GM12864 (cell line): ENCODE results near the gene PSMA6.
A peak's percentile ranks its signal among the peaks of the same experiment; 100 is the strongest.

Experiments
- DNase-seq: peaks from one replicate; pipeline ENCODE4 v3.0.0-alpha.2; 2011; ENCODE audit warnings: low read depth
- H3K4me3 ChIP-seq: 2 replicates; pipeline ENCODE4 v1.5.1; 2011; ENCODE audit warnings: mild to moderate bottlenecking, low read depth, low read length, control low read depth
- TF ChIP-seq, protein P1 (sequence below): IDR thresholded peaks from 2 replicates; pipeline ENCODE4 v1.5.1; 2011; ENCODE audit warnings: low read depth, mild to moderate bottlenecking, moderate library complexity, low read length, control low read depth, inconsistent platforms; ENCODE audit errors: missing control alignments

Gene PSMA6

DNA sequence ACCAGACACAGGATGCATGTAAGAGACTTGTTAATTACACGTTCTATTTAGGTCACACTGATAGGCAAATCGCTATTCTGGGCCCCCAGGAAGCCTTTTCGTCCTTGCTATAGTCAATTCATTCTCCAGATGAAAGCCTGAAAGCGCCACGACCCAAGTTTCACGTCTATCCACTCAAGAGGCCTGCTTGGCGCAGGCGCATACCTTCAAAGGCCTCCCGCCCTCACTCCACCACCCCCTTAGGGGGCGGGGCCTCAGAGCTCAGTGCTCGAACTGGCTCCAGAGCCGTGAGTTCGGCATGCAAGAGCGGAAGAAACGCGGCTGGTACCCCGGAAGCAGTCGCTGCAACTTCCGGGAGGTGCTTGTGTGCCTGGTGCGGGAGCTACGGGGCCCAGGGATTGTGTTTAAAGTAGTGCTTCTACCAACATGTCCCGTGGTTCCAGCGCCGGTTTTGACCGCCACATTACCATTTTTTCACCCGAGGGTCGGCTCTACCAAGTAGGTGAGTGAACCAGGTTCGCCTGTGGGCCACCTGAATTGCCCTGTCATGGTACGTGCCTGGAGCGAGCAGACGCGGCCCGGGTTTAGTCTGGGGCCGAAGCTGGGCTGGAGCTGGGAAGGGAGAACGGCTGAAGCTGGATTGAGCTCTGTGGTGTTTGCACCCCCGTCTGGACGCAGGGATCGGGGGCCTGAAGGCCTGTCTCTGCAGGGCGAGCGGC lies at the start of gene PSMA6:
Gene PSMA6, plus strand, starts transcription at position 332 of the 719 bp plus-strand sequence. Its CDS starts 95 bp downstream, at position 427.
- peak within 1 kb of the TSS; percentile 92 for H3K4me3 ChIP-seq
- TF ChIP-seq, protein P1, sequence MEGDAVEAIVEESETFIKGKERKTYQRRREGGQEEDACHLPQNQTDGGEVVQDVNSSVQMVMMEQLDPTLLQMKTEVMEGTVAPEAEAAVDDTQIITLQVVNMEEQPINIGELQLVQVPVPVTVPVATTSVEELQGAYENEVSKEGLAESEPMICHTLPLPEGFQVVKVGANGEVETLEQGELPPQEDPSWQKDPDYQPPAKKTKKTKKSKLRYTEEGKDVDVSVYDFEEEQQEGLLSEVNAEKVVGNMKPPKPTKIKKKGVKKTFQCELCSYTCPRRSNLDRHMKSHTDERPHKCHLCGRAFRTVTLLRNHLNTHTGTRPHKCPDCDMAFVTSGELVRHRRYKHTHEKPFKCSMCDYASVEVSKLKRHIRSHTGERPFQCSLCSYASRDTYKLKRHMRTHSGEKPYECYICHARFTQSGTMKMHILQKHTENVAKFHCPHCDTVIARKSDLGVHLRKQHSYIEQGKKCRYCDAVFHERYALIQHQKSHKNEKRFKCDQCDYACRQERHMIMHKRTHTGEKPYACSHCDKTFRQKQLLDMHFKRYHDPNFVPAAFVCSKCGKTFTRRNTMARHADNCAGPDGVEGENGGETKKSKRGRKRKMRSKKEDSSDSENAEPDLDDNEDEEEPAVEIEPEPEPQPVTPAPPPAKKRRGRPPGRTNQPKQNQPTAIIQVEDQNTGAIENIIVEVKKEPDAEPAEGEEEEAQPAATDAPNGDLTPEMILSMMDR = no peak
- DNase-seq = peak; percentile 99

DNA sequence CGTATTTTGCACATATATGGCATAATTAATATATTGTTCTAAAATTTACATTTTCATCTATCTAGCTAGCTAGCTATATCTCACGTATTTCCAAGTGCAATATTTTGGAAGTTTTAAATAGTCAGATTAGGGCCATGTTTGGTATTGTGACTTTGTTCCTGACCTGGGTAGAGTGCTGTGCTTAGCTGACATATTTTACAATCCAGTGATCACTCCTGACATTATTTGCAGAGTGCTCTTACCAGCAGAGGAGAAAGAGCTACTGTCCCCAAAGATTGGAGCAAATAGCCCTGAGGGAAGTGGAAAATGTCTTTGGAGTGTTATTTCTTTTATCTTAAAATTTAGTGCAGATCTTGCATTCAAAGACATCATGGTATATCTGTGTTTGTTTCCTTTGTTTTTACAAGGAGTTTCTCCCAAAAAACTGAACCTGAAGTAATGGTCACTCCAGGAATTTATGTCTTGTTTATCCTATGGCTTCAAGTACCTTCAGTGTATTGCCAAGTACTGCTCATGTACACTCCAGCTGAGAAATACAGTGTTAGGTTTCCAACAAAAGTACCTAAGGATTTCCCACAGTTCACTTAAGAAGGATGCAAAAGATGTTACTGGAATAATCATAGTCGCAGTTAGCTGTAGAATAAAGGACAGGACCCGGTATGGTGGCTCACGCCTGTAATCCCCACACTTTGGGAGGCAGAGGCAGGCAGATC lies 49.4 kb upstream of the PSMA6 start:
- no peak overlapping the region for H3K4me3 ChIP-seq
- TF ChIP-seq, protein P1 = no peak
- DNase-seq = no peak

DNA sequence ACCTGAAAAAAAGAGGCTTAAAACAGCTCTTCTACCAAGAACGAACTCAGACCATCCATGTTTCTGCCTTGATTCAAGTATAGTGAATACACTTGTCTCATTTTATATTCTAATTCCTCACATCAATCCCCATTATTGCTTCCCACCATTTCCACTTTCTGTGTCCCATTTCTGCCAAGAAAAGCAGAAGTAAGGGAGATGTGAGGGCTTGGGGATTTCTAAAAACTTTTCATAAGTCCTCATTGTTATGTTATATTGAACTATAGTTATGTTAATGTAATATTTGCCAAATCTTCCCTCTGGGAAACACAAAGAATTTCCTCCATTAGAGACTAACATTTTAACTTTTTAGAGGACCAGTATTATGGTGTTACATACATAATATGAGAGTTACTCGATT lies 48.2 kb upstream of the PSMA6 start:
- DNase-seq = no peak

DNA sequence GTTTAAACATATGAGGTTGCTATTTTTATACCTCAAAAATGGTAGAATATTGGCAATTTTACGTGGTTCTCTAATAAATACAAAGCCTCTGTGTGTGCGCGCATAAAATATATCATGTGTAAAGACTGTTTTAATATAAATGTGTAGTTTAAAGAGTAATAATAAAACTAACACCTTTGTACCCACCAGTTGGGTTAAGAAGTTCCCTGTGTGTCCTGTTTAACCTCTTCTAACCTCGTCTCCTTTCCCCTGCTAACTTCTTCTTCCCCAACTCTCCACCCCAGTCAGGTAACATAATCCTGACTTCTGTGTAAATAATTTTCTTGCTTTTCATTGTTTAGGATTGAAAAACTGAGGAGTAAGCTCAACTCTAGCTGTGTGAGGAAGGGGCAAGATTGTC lies 47.6 kb upstream of the PSMA6 start:
- TF ChIP-seq, protein P1 = no peak
- H3K4me3 ChIP-seq = no peak overlapping the region

More for the DNA sequence above, 48.2 kb upstream of the PSMA6 start:
- TF ChIP-seq, protein P1 = no peak
- no peak overlapping the region for H3K4me3 ChIP-seq

DNA sequence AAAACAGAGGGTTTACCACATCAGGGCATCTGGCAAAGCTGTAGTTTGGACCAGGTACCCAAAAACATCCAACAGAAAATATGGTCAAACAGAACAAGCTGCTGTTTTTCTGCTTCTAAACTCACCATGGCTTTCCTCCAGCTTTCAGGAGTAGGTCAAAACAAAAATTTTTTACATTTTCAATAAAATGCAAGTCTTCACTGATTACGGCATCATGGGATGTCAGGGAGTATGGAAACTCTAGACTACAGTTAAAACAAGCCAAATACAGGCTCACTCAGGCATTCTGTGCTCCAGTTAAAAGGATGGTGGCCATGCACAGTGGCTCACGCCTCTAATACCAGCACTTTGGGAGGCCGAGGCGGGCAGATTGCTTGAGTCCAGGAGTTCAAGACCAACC lies 47.1 kb upstream of the PSMA6 start:
- no peak overlapping the region for H3K4me3 ChIP-seq
- TF ChIP-seq, protein P1 = no peak
- no peak for DNase-seq

More for the DNA sequence above, 47.6 kb upstream of the PSMA6 start:
- no peak for DNase-seq

DNA sequence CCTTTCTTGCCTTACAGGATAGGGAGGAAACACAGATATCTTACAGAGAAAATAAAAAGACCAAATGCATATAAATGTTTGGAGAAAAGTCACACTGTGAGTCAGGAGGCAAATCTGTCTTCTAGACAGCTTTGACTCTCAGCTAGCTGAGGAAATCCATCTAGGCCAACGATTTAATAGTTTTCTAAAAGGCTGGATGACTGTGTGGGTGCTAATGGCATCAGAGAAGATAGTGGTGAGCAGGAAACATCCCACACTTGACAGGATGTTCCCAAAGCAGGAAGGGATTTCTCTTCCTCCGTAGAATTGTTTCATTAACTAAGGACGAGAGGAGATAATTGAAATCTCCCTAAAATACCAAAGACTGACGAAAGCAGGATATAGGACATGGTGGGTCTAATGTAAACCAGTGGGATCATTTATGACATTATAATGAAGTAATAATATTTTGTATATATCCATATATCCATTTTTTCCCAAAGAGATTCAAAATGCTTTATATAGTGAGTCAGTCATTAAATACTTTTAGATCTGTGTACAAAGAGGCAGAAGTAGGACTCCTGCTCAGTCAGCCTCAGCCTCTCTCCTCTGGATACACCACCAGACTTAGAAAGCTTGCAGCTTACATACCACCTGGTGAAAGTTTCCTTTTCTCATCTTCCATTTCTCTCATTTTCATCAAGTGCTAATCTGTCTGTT lies 44.3 kb upstream of the PSMA6 start:
- H3K4me3 ChIP-seq = no peak overlapping the region
- DNase-seq = no peak
- TF ChIP-seq, protein P1 = no peak
